CD4-positive, alpha-beta T cell treated with Interleukin-4 for 1 hour (primary cell): ENCODE results near the gene GALNT10.

Experiments used
- DNase-seq, 2 donors: peaks; one replicate each; pipeline ENCODE4 v3.0.0-alpha.2; 2020 to 2022

GALNT10 gene

GRCh38 chr5:154455585-154455984 is 265.1 kb downstream of the GALNT10 start:
- no peak for DNase-seq

- no peak for DNase-seq
These were observed 266.0 kb downstream of the GALNT10 start for GRCh38 chr5:154456540-154456939.

DNA sequence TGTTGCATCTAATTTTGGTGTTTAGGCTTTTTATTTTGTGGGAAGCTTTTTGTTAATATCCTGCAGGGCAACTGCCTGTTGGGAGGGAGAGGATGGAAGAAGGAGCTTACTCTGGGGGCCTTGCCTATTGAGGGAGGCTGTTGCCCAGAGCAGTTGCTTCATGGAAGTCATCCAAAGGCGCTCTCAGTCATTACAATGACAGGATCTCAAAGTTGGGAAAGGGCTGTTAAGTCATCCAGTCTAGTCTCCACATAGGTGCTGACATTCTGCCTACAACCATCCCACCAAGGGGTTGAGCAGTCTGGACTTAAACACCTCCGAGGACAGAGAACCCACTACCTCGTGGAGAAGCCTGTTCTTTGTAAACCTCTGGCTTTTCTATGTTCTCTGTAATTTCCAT is 268.5 kb downstream of the GALNT10 start:
- DNase-seq: no peak

DNA sequence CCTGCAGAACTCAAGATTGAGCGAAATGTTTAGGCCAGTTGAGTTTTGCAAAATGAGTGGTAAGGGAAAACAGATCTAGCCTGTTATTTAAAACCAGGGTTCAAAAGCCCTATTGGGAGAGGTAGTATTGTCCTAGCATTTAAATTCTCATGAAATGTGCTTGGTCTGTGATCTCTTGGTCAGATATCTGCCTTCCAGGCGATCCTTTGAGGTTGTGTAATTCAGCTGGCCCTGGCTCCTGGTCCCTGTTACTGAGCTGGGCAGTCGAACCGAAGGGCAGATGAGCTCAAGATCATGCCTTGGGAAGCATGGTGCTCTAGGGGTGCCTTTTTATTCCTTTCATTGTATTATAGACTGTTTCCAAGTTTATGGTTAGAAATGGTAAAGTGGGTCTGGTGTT is 269.6 kb downstream of the GALNT10 start:
- no peak for DNase-seq

DNA sequence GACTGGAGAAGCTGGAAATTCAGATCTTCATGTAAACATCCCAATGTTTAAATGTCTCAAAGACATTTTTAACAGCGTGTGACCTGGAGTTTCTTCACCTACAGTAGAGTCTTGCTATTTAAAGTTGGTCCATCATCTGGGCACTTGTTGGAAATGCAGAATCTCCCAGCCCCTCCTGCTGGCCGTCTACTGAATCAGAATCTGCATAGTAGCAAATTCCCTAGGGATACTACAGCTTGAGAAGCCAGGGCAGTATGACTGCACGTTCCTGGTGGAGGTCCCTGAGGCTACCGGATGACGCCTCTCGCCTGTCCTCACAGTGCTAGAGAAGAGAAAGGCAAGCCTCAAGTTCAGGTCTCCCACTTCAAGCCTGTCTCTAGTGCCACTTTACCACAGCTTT is 271.0 kb downstream of the GALNT10 start:
- no peak for DNase-seq

- no peak for DNase-seq
These were observed 273.9 kb downstream of the GALNT10 start for GRCh38 chr5:154464438-154464837.

- peak in 1 of 2 donors; percentile 38 for DNase-seq
These were observed 274.6 kb downstream of the GALNT10 start for GRCh38 chr5:154465169-154465568.

DNA sequence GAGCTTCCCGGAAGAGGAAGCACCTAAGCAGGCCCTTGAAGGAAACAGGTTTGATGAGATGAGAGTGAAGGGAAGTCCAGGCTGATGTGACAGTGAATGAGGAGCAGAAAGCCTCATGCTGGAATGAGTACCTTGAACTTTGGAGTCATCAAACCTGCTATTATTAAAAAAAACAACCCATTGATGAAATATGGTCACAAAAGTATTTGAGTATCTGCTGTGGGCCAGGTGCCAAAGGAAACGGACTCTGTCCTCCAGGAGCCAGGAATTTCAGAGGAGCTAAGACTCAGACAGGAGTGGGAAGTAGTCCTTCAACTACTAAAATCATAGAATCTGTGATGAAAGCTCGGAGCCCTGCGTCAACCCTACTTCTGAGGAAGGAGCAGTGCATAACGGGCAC is 275.6 kb downstream of the GALNT10 start:
- no peak for DNase-seq

GRCh38 chr5:154466671-154467070 is 276.1 kb downstream of the GALNT10 start:
- no peak for DNase-seq

GRCh38 chr5:154467655-154468354 is 277.3 kb downstream of the GALNT10 start:
- peak; percentile 61 to 62 for DNase-seq

DNA sequence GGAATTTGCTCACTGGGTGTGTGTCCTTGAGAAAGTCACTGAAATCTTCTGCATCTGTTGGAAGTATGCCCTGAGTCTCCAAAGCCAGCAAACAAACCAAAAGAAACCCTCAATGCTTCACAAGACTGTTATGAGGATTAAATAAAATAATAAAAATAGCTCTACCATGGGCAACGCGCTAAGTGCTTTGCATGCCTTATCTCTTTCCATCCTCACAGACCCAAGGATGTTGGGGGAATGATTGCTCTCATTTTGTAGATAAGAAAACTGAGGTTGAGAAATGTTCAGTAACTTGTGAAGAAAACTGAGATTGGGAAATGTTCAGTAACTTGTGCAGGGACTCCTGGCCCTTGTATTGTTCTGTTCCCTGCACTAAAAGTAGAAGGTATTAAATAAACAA is 279.6 kb downstream of the GALNT10 start:
- no peak for DNase-seq
